Middle frontal gyrus (tissue), 1 donor: ENCODE results near the gene FAM168A.
A peak's percentile ranks its signal among the peaks of the same experiment; 100 is the strongest.

Experiments used
- DNase-seq: peaks from one replicate; pipeline ENCODE4 v3.0.0-alpha.2; 2015; ENCODE audit warnings: low spot score; ENCODE audit errors: extremely low spot score

FAM168A gene

GRCh38 chr11:73597956-73598718 is at the start of gene FAM168A:
FAM168A (minus strand) TSS chr11:73598112; CDS start chr11:73468474, 129,638 bp downstream.
- DNase-seq: peak; percentile 97

DNA sequence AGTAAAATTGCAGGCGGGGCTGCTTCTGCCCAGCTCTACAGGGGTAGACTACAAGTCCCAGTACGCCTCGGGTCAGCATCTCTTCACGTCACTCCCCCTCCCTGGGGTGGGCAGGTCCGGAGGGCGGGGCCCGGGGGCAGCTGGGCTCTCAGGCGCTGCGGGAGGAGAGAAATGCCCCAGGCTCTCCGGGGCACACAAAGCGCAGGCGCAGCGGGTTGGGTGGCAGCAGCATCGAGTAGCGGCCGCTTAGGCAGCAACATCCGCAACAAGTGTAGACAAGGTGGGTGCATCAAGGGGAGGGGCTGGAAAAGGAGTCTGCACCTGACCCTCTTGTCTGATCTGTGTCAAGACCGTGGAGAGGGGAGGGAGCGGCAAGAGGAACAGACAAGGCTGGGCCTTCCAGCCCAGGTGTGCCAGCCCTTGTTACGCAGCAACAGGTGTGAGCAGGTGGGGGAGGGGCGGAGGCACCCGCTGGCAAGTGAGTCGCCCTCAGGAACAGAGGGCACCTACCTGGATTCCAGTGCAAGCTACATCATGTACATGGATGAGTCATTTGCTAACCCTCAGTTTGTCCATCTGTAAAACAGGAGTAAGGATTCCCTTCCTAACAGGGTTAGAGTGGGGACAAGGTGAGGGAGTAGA is 49.7 kb upstream of the FAM168A start:
- DNase-seq: peak; percentile 88

GRCh38 chr11:73645972-73646631 is 48.2 kb upstream of the FAM168A start, which contains the start of gene PLEKHB1:
PLEKHB1 (plus strand) TSS chr11:73646581; CDS start chr11:73646609, 28 bp downstream.
- no peak for DNase-seq

GRCh38 chr11:73645121-73645969 is 47.4 kb upstream of the FAM168A start:
- DNase-seq: no peak

DNA sequence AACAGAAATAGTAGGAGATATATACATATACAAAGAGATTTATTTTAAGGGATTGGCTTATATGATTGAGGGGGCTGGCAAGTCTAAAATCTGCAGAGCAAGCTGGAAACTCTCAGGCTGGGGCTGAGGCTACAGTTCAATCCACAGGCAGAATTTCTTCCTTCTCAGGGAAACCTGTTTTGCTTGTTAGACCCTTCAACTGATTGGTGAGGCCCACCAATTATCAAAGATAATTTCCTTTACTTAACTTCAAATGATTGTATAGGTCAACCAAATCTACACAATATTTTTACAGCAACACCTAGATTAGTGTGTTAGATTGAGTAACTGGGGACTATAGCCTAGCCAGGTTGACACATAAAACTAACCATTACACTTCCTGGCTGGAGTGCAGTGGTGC is 43.8 kb upstream of the FAM168A start:
- DNase-seq: no peak

GRCh38 chr11:73640592-73640991 is 42.7 kb upstream of the FAM168A start:
- DNase-seq: no peak

- DNase-seq: no peak
Observed at GRCh38 chr11:73637012-73637411, 39.1 kb upstream of the FAM168A start.

GRCh38 chr11:73636249-73636648 is 38.3 kb upstream of the FAM168A start:
- DNase-seq: no peak

DNA sequence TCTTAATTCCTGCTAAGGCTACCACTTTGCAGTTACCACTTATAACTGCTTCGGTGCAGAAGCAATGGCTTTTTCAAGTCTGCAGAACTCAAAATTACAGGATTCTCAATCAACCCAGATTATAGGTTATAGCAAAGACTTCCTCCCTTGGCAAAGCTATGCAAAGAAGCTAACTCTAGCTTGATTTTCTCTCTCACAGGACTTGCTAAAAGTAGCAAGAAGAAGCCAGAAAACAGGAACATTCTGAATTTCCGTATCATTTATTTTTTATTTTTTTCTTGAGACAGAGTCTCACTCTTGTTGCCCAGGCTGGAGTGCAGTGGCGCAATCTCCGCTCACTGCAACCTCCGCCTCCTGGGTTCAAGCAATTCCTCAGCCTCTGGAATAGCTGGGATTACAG is 37.8 kb upstream of the FAM168A start:
- no peak for DNase-seq

GRCh38 chr11:73633999-73634398 is 36.1 kb upstream of the FAM168A start:
- DNase-seq: no peak

DNA sequence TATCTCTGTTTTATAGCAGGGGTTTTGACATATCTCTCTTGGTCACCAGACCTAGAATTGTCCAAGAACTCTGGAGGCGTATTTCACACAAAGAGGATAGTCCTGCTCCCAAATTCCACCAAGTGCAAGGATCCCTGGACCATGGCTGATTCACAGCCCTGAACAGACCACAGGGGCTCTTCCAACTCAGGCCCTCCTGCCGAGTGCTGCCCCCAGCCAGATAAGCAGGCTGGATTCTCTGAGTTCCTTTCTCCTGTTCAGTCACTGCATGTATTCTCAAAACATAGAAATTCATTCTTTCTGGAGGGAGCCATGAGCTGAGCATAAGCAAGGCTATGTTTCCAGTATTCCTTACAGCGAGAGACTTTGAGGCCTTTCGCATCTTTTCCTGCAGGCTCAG is 35.1 kb upstream of the FAM168A start:
- DNase-seq: no peak

DNA sequence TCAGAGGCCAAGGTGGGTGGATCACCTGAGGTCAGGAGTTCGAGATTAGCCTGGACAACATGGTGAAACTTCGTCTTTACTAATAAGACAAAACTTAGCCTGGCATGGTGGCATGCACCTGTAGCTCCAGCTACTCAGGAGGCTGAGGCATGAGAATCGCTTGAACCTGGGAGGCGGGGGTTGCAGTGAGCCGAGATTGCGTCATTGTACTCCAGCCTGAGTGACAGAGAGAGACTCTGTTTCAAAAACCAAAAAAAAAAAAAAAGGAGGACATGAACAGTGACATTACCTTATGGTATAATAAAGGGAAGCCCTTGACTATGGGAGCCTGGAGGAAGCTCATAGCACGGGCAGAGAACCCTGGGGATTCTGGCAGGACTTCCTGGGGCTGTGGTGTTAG is 32.0 kb upstream of the FAM168A start:
- no peak for DNase-seq

DNA sequence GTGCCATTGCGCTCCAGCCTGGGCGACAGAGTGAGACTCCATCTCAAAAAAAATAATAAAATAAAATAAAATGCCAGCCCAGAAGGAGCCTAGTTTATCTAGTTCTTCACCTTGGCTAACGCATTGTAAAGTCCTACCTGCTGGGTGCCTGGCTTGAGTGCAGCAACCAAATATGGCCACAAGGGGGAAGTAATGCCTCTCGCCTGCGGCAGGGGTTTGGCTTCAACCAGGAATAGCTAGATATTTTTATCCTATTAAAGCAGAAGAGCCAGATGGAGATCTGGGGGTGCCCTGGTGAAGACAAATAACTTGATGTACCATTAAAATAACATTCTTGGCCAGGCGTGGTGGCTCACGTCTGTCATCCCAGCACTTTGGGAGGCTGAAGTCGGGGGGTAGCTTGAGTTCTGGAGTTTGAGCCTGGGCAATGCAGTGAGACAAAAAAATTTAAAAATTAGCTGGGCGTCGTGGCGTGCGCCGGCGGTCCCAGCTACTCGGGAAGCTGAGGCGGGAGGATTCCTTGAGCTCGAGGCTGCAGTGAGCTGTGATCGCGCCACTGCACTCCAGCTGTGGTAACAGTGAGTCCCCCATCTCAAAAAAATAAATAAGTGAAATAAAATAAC is 27.9 kb upstream of the FAM168A start:
- DNase-seq: peak; percentile 81

- DNase-seq: no peak
Observed at GRCh38 chr11:73623686-73624085, 25.8 kb upstream of the FAM168A start.

DNA sequence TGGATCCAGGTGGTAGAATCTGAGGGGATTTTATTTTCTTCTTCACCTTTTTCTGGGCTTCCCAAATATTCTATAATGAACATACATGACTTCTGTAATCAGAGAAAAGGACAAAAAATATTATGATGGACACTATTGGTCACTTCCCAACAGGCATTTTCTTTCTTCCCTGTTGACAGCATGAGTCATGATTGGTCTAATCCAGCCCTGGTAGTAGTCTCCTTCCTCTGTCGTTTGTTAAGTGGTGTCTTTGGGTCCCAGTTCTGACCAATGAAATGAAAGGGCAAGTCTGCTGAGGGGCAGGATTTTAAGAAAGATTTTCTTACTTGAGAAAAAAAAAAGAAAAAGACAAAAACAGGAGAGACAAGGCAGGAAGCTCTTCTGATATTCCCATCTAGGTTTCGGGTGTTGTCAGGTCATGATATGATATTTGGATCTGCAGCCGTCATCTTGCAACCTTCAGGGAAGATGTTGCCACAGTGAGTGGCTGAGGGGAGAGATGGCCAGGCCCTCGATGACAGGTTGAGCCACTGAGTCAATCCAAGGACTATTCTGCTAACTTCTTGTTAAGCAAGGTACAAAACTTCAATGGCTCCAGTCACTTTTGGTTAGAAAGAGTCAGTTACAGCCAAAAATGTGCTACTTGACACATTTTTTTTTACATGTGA is 25.1 kb upstream of the FAM168A start:
- DNase-seq: no peak

GRCh38 chr11:73614591-73614990 is 16.7 kb upstream of the FAM168A start:
- DNase-seq: no peak

GRCh38 chr11:73612601-73613140 is 14.8 kb upstream of the FAM168A start:
- DNase-seq: no peak

DNA sequence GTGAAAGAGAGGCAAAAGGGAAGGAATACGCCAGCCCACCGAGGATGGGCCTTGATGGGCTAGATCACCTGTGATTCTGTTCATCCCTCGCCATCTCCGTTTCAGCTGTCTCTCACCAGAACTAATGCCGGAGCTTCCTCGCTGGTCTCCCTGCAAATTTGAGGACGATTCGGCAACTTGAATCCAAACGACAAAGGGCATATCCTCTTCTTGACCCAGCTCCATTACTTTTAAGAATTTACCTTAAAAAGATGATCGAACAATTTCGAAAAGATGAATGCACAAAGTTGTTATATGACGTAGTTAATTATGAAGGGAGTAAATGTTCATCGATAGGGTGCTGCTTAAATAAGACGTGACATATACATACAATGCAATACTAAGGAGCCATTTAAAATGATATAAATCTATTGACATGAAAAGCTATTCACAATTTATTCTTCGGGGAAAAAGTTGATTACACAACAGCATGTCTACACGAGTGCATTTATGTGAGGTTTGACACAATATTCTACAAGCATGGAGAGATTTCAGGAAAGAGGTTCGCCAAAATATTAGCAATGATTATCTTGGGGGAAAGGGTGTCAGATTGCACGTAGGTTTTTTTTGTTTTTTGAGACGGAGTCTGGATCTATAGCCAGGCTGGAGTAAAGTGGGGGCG is 937 bp upstream of the FAM168A start:
- DNase-seq: no peak

DNA sequence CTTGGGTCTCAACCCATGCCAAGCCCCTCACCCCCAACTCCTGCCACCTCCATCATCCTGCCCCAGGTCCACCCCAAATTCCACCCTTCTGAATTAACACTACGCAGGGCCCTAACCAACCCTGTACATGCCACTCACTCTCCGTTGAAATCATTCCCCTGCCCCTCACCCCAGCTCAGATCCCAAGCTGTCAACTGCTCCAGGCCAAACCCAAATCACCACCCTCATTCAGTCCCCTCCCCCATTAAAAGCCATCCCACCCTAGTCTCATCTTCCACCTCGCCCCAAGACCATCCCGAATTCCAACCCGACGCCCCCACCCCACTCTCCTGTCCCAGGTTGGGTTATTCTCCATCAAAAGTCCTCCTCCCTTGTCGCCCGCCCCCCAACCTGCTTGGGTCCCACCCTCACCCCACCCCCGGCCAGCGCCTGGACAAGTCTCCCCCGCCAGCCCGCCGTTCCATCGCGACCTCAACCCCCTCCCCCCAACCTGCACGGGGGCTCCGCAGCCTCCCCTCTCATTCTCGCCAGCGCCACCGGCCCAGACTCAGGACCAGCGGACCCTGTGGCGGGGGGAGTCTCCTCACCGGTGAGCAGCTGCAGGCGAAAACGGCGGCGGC is 466 bp downstream of the FAM168A start:
- no peak for DNase-seq
